Heart left ventricle (tissue), 16 donors: ENCODE data around the gene PCED1A. TPM values are rescaled to one million over a fixed set of nuclear protein-coding genes. Genes with fewer than 3 reads are reported as not detected.

Experiments
- ATAC-seq, 4 donors: fragments of 200-7000 bp; cut with Tn5 transposase; one replicate each; pipeline ENCODE4 v1.9.1; 2020 to 2022; ENCODE audit warnings: moderate library complexity in 4 of 4, mild to moderate bottlenecking in 3 of 4, moderate number of reproducible peaks in 1 of 4
- DNase-seq, 5 donors: peaks; one replicate each; pipeline ENCODE4 v3.0.0-alpha.2; 2020
- H3K27ac ChIP-seq, 12 donors: fragments of 200-600 bp; sonication (generic) in 4 of 12; one replicate each; pipeline versions ENCODE4 v1.5.0 to v1.8.0; 2016 to 2022; ENCODE audit warnings: mild to moderate bottlenecking in 2 of 12
- H3K27me3 ChIP-seq, 9 donors: fragments of 200-600 bp; sonication (generic) in 2 of 9; one replicate each; pipeline versions ENCODE4 v1.5.1 to v1.8.0; 2016 to 2022; ENCODE audit warnings: mild to moderate bottlenecking in 3 of 9
- H3K36me3 ChIP-seq, 9 donors: fragments of 200-600 bp; sonication (generic) in 2 of 9; one replicate each; pipeline versions ENCODE4 v1.5.0 to v1.8.0; 2018 to 2022; ENCODE audit warnings: mild to moderate bottlenecking in 2 of 9
- H3K4me1 ChIP-seq, 12 donors: fragments of 200-600 bp; sonication (generic) in 4 of 12; one replicate each; pipeline versions ENCODE4 v1.5.0 to v1.8.0; 2016 to 2022; ENCODE audit warnings: mild to moderate bottlenecking in 3 of 12
- H3K4me3 ChIP-seq, 12 donors: fragments of 200-600 bp; sonication (generic) in 4 of 12; one replicate each; pipeline versions ENCODE4 v1.5.0 to v1.8.0; 2017 to 2022; ENCODE audit warnings: mild to moderate bottlenecking in 9 of 12, moderate library complexity in 4 of 12
- H3K9me3 ChIP-seq, 12 donors: fragments of 200-600 bp; sonication (generic) in 4 of 12; one replicate each; pipeline versions ENCODE4 v1.5.0 to v1.8.0; 2016 to 2022; ENCODE audit warnings: mild to moderate bottlenecking in 1 of 12
- CTCF ChIP-seq, 12 donors: fragments of 200-600 bp; sonication (generic) in 4 of 12; IDR thresholded peaks; one replicate each; pipeline versions ENCODE4 v1.5.0 to v1.8.0; 2018 to 2022; ENCODE audit warnings: antibody characterized with exemption in 12 of 12, mild to moderate bottlenecking in 5 of 12
- POLR2A ChIP-seq, 2 donors: fragments of 450-650 bp; IDR thresholded peaks; one replicate each; pipeline ENCODE4 v1.6.1; 2017; ENCODE audit warnings: antibody characterized with exemption in 2 of 2, mild to moderate bottlenecking in 2 of 2, moderate library complexity in 2 of 2
- WGBS, 4 donors: extraction: QIAGEN DNeasy Blood & Tissue Kit in 2 of 4; methylation state at CpG; one replicate each; pipeline versions ENCODE4 v1.1.5 to v1.1.7; 2013 to 2018; 5-methylcytosine and 5-hydroxymethylcytosine counted together
- intact Hi-C, 10 donors: fragments of 100-400 bp; cut with DNase I; formaldehyde crosslinking; loops; one replicate each; pipeline versions ENCODE4 v1.11.1 to v1.14.2; 2022
- polyA plus RNA-seq, 2 donors: library from polyadenylated mRNA; stranded (reverse); fragments of 200-250 nt; gene quantifications; one replicate each; pipeline ENCODE4 v1.2.3, GENCODE V29; 2013
- total RNA-seq, 9 donors: library from RNA; depleted of rRNA in 2 of 9; stranded (reverse); fragments of >200 nt in 2 of 9; fragmentation: NEBNext Ultra II Directional in 3 of 9; extraction: Animal tissue kit (Norgen Biotek cat#: 25700) in 3 of 9; gene quantifications; one replicate each; pipeline versions ENCODE4 v1.1.0 to v1.2.4, GENCODE V29; 2016 to 2023
- donor health status: ischemic (EF 13 %, LVEDD 7.1; RV severe dilation, severe dysfunction).
- donor health status: healthy with polysubstance abuse.
- donor health status: DM: no; HTN: yes; CAD: no.
- donor health status: DM: no; HTN: no; CAD: no.
- donor health status: ischemic (EF 25% LVEDD 6.9; RV normal size, moderate dysfunction).
- donor health status: ischemic (EF 25% LVEDD 5.7; RV mildly dilated, moderate dysfunction).
- donor health status: healthy.
- donor health status: DM: yes; HTN: yes; CAD: no.
- donor health status: ischemic (EF 35%, LVEDD 5.7; RV mildly dilated, moderate dysfunction).
- donor health status: nonischemic (EF 11% LVEDD 7.7; RV severe dilation, severe dysfunction).
- donor health status: DM: yes; HTN: yes; CAD: no.
- donor health status: PGD.
- donor health status: ischemic (EF 29% LVEDD 5.4; RV normal size, mild dysfunction).
- donor health status: nonischemic (EF 23%, LVEDD 6.1; RV moderate dilation, normal function).

The PCED1A gene
- total and polyA plus RNA-seq, 11 donors: 5.0 to 20.7 (median 7.0) TPM

DNA sequence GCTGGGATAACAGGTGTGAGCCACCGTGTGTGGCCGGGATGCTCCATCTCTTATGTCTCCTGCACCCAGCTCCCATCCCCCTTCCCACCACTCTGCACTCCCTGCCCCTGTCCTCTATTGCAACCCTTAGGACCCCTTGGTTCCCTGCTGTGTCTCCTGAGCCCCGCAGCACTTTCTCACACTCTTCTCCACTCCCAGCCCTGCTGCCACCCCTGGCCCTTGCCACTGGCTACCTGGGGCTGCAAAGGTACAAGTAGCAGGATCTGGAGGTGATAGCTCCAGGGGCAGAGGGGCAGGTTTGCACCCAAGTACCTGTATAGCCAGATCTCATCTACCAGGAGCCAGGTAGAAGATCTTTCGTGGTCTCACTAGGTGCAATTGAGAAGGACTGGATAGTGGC, 33.4 kb downstream of the PCED1A start:
- Histone ChIP-seq H3K9me3 (peaks cover 0 to 12% (median 3%) of the 10 kb centered on the region in 12 donors), H3K36me3 (no peaks in the 10 kb centered on the region), H3K27me3 (peaks cover 13 to 94% (median 46%) of the 10 kb centered on the region in 9 donors), H3K27ac (no peak overlapping the region), H3K4me1 (peaks cover 0 to 12% (median 0%) of the 10 kb centered on the region in 12 donors), H3K4me3 (no peak overlapping the region)
- ATAC-seq (no peak), DNase-seq (no peak)
- intact Hi-C loops: no loop called here
- TF ChIP-seq CTCF (IDR thresholded peaks at IDR 0.05): no peak
- no peak for TF ChIP-seq POLR2A (IDR thresholded peaks at IDR 0.05)
- 72 to 85% (median 78%) methylated on average over 4 of the region's 4 CpGs for WGBS, 4 donors

GRCh38 chr20:2806351-2806701, 34.1 kb downstream of the PCED1A start:
- peaks cover 0 to 5% (median 0%) of the 10 kb centered on the region in 12 donors for H3K9me3 ChIP-seq
- H3K27me3 ChIP-seq: peaks cover 15 to 96% (median 53%) of the 10 kb centered on the region in 9 donors
- no peak overlapping the region for H3K4me3 ChIP-seq
- H3K27ac ChIP-seq: no peak overlapping the region
- TF ChIP-seq POLR2A (IDR thresholded peaks at IDR 0.05) (no peak), CTCF (IDR thresholded peaks at IDR 0.05) (no peak)
- H3K4me1 ChIP-seq: peaks cover 0 to 12% (median 0%) of the 10 kb centered on the region in 12 donors
- WGBS, 4 donors: 47 to 50% (median 49%) methylated on average over 4 of the region's 4 CpGs
- H3K36me3 ChIP-seq: no peaks in the 10 kb centered on the region
- ATAC-seq (no peak), DNase-seq (no peak)
- intact Hi-C loops: no loop called here

DNA sequence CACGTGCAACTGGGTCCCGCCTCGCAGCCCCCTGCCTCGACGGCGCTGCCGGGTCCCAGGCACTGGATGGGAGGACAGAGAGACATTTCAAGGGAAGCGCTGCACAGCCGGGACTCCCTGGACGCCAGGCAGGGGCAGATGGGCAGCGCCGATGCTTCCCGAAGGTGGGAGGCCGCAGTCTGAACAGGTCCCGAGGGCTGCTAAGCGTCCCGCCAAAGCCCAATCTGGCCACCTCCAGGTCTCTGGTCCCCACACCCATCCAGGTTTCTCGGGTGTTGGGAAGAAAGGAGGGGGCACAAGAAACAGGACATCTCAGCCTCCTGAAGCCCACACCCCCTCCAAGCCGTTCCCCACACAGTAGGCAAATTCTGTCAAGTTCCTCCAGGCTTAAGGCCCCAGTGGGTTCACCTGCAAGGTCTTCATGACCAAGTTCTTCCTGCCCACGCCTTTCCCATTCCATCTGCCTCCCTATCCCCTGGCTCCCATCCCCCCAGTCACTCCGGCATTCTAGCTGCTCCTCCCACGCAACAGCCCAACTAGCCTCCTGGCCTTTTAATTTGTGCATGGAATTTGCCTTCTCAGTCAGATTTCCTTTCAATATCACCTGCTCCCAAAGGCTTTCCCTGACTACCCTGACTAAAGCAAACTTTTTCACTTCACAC, 34.6 kb downstream of the PCED1A start:
- TF ChIP-seq CTCF (IDR thresholded peaks at IDR 0.05) (no peak), POLR2A (IDR thresholded peaks at IDR 0.05) (no peak)
- Histone ChIP-seq H3K9me3 (peaks cover 0 to 5% (median 0%) of the 10 kb centered on the region in 12 donors), H3K36me3 (no peaks in the 10 kb centered on the region), H3K27me3 (peaks cover 20 to 97% (median 58%) of the 10 kb centered on the region in 9 donors), H3K27ac (no peak overlapping the region), H3K4me1 (peaks cover 0 to 12% (median 0%) of the 10 kb centered on the region in 12 donors), H3K4me3 (no peak overlapping the region)
- intact Hi-C loops: no loop called here
- WGBS, 4 donors: 14 to 25% (median 18%) methylated on average over 14 to 22 of the region's 22 CpGs
- DNase-seq: no peak
- no peak for ATAC-seq

- Histone ChIP-seq H3K9me3 (peaks cover 0 to 5% (median 0%) of the 10 kb centered on the region in 12 donors), H3K4me1 (peaks cover 0 to 18% (median 0%) of the 10 kb centered on the region in 12 donors), H3K27me3 (peaks cover 26 to 97% (median 64%) of the 10 kb centered on the region in 9 donors), H3K27ac (no peak overlapping the region), H3K36me3 (no peaks in the 10 kb centered on the region), H3K4me3 (peak overlapping the region in 1 of 12 donors; percentile 35)
- ATAC-seq (peak in 2 of 4 donors; percentile 33 to 36), DNase-seq (no peak)
- intact Hi-C loops: no loop called here
- TF ChIP-seq POLR2A (IDR thresholded peaks at IDR 0.05): no peak
- TF ChIP-seq CTCF (IDR thresholded peaks at IDR 0.05): no peak
- 6 to 12% (median 10%) methylated on average over 46 to 49 of the region's 49 CpGs for WGBS, 4 donors
These were observed 35.4 kb downstream of the PCED1A start for GRCh38 chr20:2804852-2805688.
